Gastrocnemius medialis (tissue), 4 donors: ENCODE measurements around the gene CTCF.

Experiments used
- CTCF ChIP-seq, 5 experiments: fragments of 450-650 bp in 3 of 5; fragments of 200-600 bp in 2 of 5; sonication (generic) in 2 of 5; IDR thresholded peaks in 4 of 5; conservative IDR thresholded peaks in 1 of 5; 1 replicate in 4 of 5; 2 replicates in 1 of 5; pipeline ENCODE4 v1.5.1; 2016 to 2019; ENCODE audit warnings: antibody characterized with exemption in 5 of 5, mild to moderate bottlenecking in 3 of 5, moderate library complexity in 3 of 5
- POLR2A ChIP-seq, 2 donors: fragments of 450-650 bp; IDR thresholded peaks; one replicate each; pipeline ENCODE4 v1.6.1; 2017; ENCODE audit warnings: antibody characterized with exemption in 2 of 2, mild to moderate bottlenecking in 2 of 2, moderate library complexity in 2 of 2

GRCh38 chr16:67537636-67538591 lies 24.4 kb upstream of the CTCF start:
- TF ChIP-seq CTCF (IDR thresholded peaks at IDR 0.05 in 4 of 5, conservative IDR thresholded peaks at IDR 0.05 in 1 of 5): no peak
- peak in 1 of 2 donors; percentile 33 for TF ChIP-seq POLR2A (IDR thresholded peaks at IDR 0.05)
